ENCODE results near the gene SELP. TPM values are rescaled to one million over a fixed set of nuclear protein-coding genes. Genes with fewer than 3 reads are reported as not detected.

The SELP gene
- total RNA-seq, 1 donor: under 0.01 TPM

DNA sequence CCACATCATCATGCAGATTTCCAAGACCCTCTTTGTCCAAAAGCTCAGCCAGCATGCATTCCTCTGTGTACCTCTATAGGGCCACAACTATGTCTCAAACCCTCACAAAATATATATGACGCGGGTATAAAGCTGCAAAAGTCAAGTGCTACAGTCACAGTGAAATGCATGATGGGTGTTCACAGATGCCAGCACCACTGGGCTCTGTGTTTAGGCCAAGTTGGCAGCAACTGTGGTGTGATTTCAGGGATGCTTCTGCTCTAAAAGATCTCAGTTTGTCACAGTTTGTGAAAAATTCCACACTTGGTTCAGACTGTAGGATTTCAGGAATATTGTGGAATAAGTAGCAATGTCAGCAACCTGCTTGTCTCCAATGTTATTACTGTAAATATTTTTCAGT lies 23.9 kb upstream of the SELP start:
- DNase-seq (ENCODE audit: low read depth): no peak
- H3K4me3 ChIP-seq (ENCODE audit: low read depth, low read length): no peak overlapping the region
- TF ChIP-seq, protein P1, sequence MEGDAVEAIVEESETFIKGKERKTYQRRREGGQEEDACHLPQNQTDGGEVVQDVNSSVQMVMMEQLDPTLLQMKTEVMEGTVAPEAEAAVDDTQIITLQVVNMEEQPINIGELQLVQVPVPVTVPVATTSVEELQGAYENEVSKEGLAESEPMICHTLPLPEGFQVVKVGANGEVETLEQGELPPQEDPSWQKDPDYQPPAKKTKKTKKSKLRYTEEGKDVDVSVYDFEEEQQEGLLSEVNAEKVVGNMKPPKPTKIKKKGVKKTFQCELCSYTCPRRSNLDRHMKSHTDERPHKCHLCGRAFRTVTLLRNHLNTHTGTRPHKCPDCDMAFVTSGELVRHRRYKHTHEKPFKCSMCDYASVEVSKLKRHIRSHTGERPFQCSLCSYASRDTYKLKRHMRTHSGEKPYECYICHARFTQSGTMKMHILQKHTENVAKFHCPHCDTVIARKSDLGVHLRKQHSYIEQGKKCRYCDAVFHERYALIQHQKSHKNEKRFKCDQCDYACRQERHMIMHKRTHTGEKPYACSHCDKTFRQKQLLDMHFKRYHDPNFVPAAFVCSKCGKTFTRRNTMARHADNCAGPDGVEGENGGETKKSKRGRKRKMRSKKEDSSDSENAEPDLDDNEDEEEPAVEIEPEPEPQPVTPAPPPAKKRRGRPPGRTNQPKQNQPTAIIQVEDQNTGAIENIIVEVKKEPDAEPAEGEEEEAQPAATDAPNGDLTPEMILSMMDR (IDR thresholded peaks at IDR 0.05; ENCODE audit: insufficient read depth, low read length): no peak

- DNase-seq (ENCODE audit: low read depth): no peak
- TF ChIP-seq, protein P1 (IDR thresholded peaks at IDR 0.05; ENCODE audit: insufficient read depth, low read length): no peak
Measured at GRCh38 chr1:169651035-169651434, 21.1 kb upstream of the SELP start.

DNA sequence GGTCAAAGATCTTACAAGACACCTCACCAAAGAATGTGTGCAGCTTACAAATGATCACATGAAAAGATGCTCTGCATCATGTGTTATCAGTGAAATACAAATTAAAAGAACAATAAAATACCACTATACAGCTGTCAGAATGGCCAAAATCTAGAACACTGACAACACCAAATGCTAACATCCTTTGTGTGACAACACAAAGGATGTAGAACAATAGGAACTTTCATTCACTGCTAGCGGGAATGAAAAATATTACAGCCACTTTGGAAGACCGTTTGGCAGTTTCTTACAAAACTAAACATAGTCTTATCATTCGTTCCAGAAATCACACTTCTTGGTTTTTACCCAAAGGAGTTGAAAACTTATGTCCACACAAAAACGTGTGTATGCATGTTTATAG lies 20.6 kb upstream of the SELP start:
- DNase-seq (ENCODE audit: low read depth): no peak
- no peak overlapping the region for H3K4me3 ChIP-seq (ENCODE audit: low read depth, low read length)
- TF ChIP-seq, protein P1 (IDR thresholded peaks at IDR 0.05; ENCODE audit: insufficient read depth, low read length): no peak

More at GRCh38 chr1:169651035-169651434, 21.1 kb upstream of the SELP start:
- H3K4me3 ChIP-seq (ENCODE audit: low read depth, low read length): no peak overlapping the region

DNA sequence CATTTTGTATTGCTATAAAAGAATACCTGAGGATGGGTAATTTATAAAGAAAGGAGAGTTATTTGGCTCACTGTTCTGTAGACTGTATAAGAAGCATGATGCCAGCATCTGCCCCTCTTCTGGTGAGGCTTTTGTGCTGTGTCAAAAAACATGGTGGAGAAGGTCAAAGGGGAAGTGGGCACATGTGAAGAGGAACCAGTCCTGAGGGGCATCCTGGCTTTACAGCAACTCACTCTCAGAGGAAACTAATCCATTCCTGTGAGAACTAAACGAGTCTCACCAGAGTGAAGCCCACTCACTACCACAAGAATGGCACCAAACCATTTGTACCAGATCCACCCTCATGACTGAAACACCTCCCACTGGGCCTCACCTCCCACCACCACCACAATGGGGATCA lies 18.8 kb upstream of the SELP start:
- no peak for DNase-seq (ENCODE audit: low read depth)
- TF ChIP-seq, protein P1 (IDR thresholded peaks at IDR 0.05; ENCODE audit: insufficient read depth, low read length): no peak
- H3K4me3 ChIP-seq (ENCODE audit: low read depth, low read length): no peak overlapping the region

GRCh38 chr1:169648187-169648586 lies 18.3 kb upstream of the SELP start:
- no peak for DNase-seq (ENCODE audit: low read depth)
- no peak overlapping the region for H3K4me3 ChIP-seq (ENCODE audit: low read depth, low read length)
- TF ChIP-seq, protein P1 (IDR thresholded peaks at IDR 0.05; ENCODE audit: insufficient read depth, low read length): no peak

DNA sequence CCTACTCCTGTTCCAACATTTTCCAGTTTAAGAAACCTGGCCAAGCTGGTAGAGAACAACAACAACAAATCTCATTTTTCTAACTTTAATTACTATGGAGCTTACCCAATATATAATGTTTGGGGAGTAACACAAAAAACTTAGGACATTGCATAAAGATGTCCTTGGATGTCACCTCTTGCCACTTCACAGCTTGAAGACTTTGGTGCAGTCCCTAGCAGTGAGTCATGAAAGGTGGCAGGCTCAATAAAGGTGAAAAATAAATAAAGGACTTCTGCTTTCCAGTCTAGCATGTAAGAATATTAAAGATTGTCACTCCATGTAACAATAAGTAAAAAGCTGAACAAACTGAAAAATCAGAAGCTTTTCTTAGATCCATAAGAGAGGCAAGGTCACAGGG lies 17.6 kb upstream of the SELP start:
- no peak overlapping the region for H3K4me3 ChIP-seq (ENCODE audit: low read depth, low read length)
- no peak for DNase-seq (ENCODE audit: low read depth)
- TF ChIP-seq, protein P1 (IDR thresholded peaks at IDR 0.05; ENCODE audit: insufficient read depth, low read length): no peak

DNA sequence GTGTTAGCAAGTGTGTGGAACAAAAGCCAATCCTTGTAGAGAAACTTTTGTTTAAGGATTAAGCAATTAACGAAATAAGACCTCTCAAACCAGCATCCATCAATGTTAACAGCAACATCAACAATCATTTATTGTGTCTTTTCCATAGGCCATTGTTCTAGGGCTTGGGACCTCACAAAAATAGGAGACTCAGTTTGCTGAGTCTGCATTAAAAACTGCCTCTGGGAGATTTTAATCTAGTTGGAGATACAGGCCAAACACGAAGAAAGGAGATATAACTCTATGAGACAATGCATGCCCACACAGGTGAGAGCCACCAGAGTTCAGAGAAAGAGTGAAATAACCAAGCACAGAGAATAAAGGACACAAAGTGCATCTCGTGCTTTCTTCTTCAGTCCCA lies 14.4 kb upstream of the SELP start:
- H3K4me3 ChIP-seq (ENCODE audit: low read depth, low read length): no peak overlapping the region
- DNase-seq (ENCODE audit: low read depth): no peak
- TF ChIP-seq, protein P1 (IDR thresholded peaks at IDR 0.05; ENCODE audit: insufficient read depth, low read length): no peak
